ENCODE data around the gene RTKN.

RTKN gene

DNA sequence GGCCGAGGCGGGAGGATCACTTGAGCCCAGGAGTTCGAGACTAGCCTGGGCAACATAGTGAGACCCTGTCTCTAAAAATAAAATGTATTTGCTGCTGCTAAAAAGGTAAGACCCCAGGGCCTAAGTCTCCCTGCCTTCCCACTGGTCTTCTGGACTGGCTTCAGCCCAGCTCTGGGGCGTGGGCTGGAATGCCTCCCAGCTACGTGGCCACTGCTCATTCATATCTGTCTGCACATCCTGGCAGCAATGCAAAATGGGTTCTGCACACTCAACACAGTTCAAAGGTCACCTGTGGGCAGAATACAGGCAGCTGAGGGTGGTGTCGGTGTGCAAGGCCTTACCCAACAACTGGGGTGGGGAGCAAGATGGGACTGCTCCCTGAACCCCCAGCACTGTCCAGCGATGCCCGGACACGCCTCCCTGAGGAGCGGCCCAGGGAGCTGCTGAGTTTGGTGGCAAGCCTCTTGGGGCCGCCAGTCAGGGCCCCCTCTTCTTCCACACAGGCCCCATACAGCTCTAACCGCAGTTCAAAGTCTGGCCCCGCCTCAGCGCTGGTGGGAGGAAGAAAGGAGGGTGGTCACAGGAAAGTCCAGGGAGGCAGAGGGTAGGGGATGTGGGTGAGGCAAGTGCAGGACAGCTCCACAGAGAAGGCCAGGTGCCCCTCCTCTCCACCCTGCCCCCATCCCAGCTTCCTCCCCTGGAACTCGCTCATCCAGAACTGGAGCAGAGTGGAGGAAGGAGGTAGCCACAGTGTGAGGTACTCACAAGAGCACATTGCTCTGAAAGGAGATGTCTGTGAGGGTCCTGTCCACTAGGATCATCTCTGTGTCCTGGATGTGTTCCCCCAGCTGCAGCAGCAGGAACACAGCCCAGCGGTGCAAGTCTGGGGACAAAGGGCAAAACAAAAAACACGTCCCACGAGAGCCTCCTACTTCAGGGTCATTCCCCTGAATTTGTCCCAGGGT is 12.0 kb downstream of the RTKN start:
- TF ChIP-seq, protein P1, sequence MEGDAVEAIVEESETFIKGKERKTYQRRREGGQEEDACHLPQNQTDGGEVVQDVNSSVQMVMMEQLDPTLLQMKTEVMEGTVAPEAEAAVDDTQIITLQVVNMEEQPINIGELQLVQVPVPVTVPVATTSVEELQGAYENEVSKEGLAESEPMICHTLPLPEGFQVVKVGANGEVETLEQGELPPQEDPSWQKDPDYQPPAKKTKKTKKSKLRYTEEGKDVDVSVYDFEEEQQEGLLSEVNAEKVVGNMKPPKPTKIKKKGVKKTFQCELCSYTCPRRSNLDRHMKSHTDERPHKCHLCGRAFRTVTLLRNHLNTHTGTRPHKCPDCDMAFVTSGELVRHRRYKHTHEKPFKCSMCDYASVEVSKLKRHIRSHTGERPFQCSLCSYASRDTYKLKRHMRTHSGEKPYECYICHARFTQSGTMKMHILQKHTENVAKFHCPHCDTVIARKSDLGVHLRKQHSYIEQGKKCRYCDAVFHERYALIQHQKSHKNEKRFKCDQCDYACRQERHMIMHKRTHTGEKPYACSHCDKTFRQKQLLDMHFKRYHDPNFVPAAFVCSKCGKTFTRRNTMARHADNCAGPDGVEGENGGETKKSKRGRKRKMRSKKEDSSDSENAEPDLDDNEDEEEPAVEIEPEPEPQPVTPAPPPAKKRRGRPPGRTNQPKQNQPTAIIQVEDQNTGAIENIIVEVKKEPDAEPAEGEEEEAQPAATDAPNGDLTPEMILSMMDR (conservative IDR thresholded peaks at IDR 0.05; ENCODE audit: control insufficient read depth, insufficient read depth, low read depth, low read length): no peak
- H3K4me3 ChIP-seq (ENCODE audit: control insufficient read depth, low read depth, low read length): no peak overlapping the region
- DNase-seq (ENCODE audit: low read depth): peak; percentile 30

DNA sequence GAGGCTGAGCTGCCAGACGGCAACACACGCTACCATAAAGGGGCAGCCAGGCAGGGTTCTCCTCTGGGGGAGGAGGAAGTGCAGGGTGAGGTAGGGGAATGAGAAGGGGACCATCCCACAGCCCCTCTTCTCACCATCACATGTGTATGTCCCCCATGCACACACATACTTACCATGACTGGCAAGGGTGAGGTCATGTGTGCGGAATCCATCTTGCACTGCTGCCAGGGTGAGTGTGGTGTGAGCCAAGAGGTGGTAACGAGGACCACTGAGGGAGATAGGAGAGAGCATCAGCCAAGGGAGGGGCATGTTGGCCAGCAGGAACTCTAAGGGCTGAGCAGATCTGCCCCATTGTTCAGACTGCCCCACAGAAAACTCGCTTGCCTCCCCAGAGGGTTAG is 13.1 kb downstream of the RTKN start:
- no peak overlapping the region for H3K4me3 ChIP-seq (ENCODE audit: control insufficient read depth, low read depth, low read length)
- DNase-seq (ENCODE audit: low read depth): no peak
- TF ChIP-seq, protein P1 (conservative IDR thresholded peaks at IDR 0.05; ENCODE audit: control insufficient read depth, insufficient read depth, low read depth, low read length): no peak

DNA sequence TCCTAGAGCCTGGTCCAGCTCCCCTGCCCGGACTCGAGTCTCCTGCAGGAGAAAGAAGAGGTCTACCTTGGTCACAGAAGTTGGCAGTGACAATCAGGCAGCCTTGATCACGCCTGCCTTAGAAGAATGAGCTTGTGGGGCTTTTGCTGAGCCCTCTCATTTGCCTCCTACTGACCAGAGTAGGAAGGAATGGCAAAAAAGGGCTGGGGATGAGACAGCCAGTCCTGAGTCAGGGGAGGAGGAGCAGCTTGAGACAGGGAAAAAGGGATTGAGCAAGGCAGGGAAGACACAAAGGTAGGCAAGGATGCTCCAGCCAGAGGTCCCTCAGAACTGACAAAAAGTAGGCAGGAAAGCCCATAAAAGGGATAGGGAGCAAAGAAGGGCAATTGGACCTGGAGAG is 14.2 kb downstream of the RTKN start:
- DNase-seq (ENCODE audit: low read depth): peak; percentile 31
- TF ChIP-seq, protein P1 (conservative IDR thresholded peaks at IDR 0.05; ENCODE audit: control insufficient read depth, insufficient read depth, low read depth, low read length): no peak
- H3K4me3 ChIP-seq (ENCODE audit: control insufficient read depth, low read depth, low read length): no peak overlapping the region

DNA sequence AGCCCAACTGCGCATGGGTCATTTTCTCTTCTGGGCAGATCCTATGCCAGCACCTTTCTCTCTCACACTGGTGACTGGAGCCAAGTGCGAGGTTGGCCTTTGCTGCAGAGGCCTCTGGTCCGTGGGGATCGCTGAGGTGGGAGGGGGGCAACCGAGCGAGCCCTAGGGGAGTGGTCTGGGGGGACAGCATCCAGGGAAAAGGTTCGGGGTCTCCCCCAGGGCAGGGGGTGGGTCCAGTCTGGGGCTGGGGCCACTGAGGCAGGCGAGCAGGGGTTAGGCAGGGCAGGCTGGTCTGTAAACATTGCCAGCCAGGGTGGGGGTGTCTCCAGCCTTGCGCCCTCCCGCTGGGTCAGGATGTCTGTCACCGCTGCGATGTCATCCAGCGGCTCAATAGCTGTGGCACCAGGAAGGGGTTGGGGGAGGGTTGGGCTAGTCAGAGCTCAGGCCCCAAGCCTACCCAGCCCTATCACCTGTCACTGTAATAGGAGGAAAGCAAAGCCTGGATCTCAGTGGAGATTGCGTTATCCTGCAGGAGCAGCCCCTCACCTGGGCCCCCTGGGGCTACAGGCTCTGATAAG is 15.5 kb downstream of the RTKN start:
- no peak for DNase-seq (ENCODE audit: low read depth)
- no peak overlapping the region for H3K4me3 ChIP-seq (ENCODE audit: control insufficient read depth, low read depth, low read length)
- TF ChIP-seq, protein P1 (conservative IDR thresholded peaks at IDR 0.05; ENCODE audit: control insufficient read depth, insufficient read depth, low read depth, low read length): no peak

DNA sequence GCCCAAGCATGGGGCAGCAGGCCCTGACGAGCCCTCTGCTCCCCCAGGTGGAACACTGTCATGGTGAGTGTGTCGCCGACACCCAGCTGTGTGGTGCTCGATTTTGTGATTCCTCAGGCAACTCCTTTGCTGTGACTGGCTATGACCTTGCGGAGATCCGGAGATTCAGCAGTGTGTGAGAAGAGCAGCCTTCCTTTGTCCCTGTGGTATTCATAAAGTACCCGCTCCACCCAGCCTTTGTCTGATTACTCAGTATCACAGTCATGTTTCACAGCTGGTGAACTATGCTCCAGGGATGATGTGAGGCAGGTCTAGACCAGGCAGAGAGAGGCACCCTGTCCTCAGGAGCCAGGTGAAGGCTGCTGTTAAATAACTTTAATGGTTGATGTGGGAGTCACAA is 16.2 kb downstream of the RTKN start:
- TF ChIP-seq, protein P1 (conservative IDR thresholded peaks at IDR 0.05; ENCODE audit: control insufficient read depth, insufficient read depth, low read depth, low read length): no peak
- no peak for DNase-seq (ENCODE audit: low read depth)
- H3K4me3 ChIP-seq (ENCODE audit: control insufficient read depth, low read depth, low read length): no peak overlapping the region

DNA sequence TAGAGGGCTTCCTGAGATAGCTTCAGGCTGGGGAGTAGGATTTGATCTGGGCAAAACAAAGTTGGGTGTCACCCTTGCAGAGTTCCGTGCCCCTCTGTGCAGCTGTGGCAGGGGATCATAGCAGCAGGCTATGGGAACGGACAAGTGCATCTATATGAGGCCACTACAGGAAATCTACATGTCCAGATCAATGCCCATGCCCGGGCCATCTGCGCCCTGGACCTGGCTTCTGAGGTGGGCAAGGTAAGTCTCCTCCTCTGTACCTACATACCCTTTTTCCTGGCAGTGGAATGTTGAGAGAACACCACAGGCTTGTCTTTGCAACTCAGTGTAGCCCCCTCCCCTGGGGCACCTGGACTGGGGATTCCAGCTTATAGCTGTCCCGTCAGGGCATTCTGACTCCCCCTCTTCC is 16.7 kb downstream of the RTKN start:
- DNase-seq (ENCODE audit: low read depth): no peak
- no peak overlapping the region for H3K4me3 ChIP-seq (ENCODE audit: control insufficient read depth, low read depth, low read length)
- TF ChIP-seq, protein P1 (conservative IDR thresholded peaks at IDR 0.05; ENCODE audit: control insufficient read depth, insufficient read depth, low read depth, low read length): no peak
